PC-9 (cell line): ENCODE data around the gene G6PC3.

Experiments
- CTCF ChIP-seq: fragments of 200-600 bp; sonication (generic); conservative IDR thresholded peaks from 2 replicates; pipeline ENCODE4 v1.6.1; 2017; ENCODE audit warnings: mixed run types, antibody characterized with exemption, mild to moderate bottlenecking, moderate library complexity
- EZH2 ChIP-seq: fragments of 200-600 bp; sonication (generic); IDR thresholded peaks from 2 replicates; pipeline ENCODE4 v1.8.0; 2017; ENCODE audit warnings: antibody characterized with exemption, low read depth

GRCh38 chr17:44071198-44071520 is 624 bp downstream of the G6PC3 start:
- TF ChIP-seq CTCF (no peak), EZH2 (no peak)
